CD4-positive, alpha-beta T cell treated with Interleukin-1 beta for 1 hour (primary cell): ENCODE results near the gene CACNB4.
A peak's percentile ranks its signal among the peaks of the same experiment; 100 is the strongest.
"Not testable (repeated sequence)": the region's sequence is repeated elsewhere in the genome, so short reads cannot be mapped to it uniquely, and the experiment has no call there.

ENCODE experiments used
- DNase-seq, 2 donors: peaks; one replicate each; pipeline ENCODE4 v3.0.0-alpha.2; 2020 to 2022

CACNB4 gene

GRCh38 chr2:151973901-151974199 is 125.0 kb downstream of the CACNB4 start:
- DNase-seq = no peak

- DNase-seq = no peak
These were observed 125.6 kb downstream of the CACNB4 start for GRCh38 chr2:151973013-151973900.

- no peak for DNase-seq
These were observed 126.4 kb downstream of the CACNB4 start for GRCh38 chr2:151972241-151973012.

- no peak for DNase-seq
These were observed 127.4 kb downstream of the CACNB4 start for GRCh38 chr2:151971301-151972051.

- no peak for DNase-seq
These were observed 129.9 kb downstream of the CACNB4 start for GRCh38 chr2:151968770-151969470.

GRCh38 chr2:151967829-151968722 is 130.8 kb downstream of the CACNB4 start:
- no peak for DNase-seq

- DNase-seq = no peak
These were observed 133.0 kb downstream of the CACNB4 start for GRCh38 chr2:151965884-151966283.

- DNase-seq = no peak
These were observed 137.3 kb downstream of the CACNB4 start for GRCh38 chr2:151961558-151961957.

- DNase-seq = no peak
These were observed 139.6 kb downstream of the CACNB4 start for GRCh38 chr2:151959238-151959637.

- no peak for DNase-seq
These were observed 145.4 kb downstream of the CACNB4 start for GRCh38 chr2:151953467-151953866.

GRCh38 chr2:151952691-151953456 is 146.0 kb downstream of the CACNB4 start:
- DNase-seq = no peak

- peak in 1 of 2 donors; percentile 10 for DNase-seq
These were observed 151.1 kb downstream of the CACNB4 start for GRCh38 chr2:151947813-151948165.

- peak in 1 of 2 donors; percentile 11 for DNase-seq
These were observed 151.7 kb downstream of the CACNB4 start for GRCh38 chr2:151946899-151947812.

- DNase-seq = no peak
These were observed 152.5 kb downstream of the CACNB4 start for GRCh38 chr2:151946250-151946884.

- no peak for DNase-seq
These were observed 153.2 kb downstream of the CACNB4 start for GRCh38 chr2:151945602-151946001.

GRCh38 chr2:151945186-151945585 is 153.7 kb downstream of the CACNB4 start:
- no peak for DNase-seq

GRCh38 chr2:151943461-151943860 is 155.4 kb downstream of the CACNB4 start:
- no peak for DNase-seq

GRCh38 chr2:151942540-151943205 is 156.2 kb downstream of the CACNB4 start:
- not testable (repeated sequence) for DNase-seq

GRCh38 chr2:151937966-151938365 is 160.9 kb downstream of the CACNB4 start:
- no peak for DNase-seq
